Omental fat pad (tissue), 4 donors: ENCODE results near the gene DCUN1D3. TPM values are rescaled to one million over a fixed set of nuclear protein-coding genes. Genes with fewer than 3 reads are reported as not detected.
A peak's percentile ranks its signal among the peaks of the same experiment; 100 is the strongest.
"Not testable (repeated sequence)": the region's sequence is repeated elsewhere in the genome, so short reads cannot be mapped to it uniquely, and the experiment has no call there.

Experiments
- ATAC-seq: fragments of 150-250 bp; one replicate; pipeline ENCODE4 v1.9.1; 2016; ENCODE audit warnings: mild to moderate bottlenecking, moderate library complexity; ENCODE audit not compliant: low FRiP score
- DNase-seq: peaks from one replicate; pipeline ENCODE4 v3.0.0-alpha.2; 2019; ENCODE audit warnings: low spot score
- CTCF ChIP-seq, 3 donors: fragments of 450-650 bp; IDR thresholded peaks; one replicate each; pipeline ENCODE4 v1.5.1; 2016 to 2017; ENCODE audit warnings: antibody characterized with exemption in 3 of 3, mild to moderate bottlenecking in 3 of 3, moderate library complexity in 2 of 3
- total RNA-seq, 4 donors: library from RNA; depleted of rRNA; stranded (reverse); fragments of >200 nt; gene quantifications; one replicate each; pipeline ENCODE4 v1.1.0, GENCODE V29; 2016

DCUN1D3 gene
- total RNA-seq, 4 donors from 2014 or later: 37.4 to 103 (median 79.9) TPM

DNA sequence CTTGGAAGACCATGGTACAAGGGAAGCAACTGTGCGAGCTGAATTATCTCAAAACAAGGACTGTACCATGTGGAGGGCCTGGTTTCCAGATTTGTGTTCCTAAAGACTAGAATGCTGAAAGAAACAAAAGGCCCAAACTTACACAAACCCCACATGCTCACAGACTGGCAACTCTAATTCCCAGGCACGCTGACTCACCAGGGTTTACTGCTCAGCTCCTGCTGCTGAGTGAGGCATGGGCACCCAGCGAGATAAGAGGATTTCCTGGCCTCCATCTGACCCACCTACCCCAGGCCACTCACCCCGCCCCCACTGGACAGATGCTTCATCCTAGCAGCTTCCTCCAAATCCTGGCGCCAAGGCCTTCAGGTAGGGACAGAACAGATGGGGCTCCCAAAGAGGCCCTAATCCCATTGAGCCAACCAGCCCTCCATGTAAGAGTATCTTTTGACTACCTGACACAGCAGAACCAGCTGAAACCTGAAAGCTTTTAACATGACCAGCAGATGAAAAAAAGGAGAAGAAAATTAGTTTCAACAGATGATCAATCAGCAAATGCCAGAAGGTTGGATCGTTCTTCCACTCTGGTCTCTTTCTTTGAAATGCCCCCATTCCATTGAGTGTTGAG, 33.9 kb downstream of the DCUN1D3 start:
- peak; percentile 89 for ATAC-seq

DNA sequence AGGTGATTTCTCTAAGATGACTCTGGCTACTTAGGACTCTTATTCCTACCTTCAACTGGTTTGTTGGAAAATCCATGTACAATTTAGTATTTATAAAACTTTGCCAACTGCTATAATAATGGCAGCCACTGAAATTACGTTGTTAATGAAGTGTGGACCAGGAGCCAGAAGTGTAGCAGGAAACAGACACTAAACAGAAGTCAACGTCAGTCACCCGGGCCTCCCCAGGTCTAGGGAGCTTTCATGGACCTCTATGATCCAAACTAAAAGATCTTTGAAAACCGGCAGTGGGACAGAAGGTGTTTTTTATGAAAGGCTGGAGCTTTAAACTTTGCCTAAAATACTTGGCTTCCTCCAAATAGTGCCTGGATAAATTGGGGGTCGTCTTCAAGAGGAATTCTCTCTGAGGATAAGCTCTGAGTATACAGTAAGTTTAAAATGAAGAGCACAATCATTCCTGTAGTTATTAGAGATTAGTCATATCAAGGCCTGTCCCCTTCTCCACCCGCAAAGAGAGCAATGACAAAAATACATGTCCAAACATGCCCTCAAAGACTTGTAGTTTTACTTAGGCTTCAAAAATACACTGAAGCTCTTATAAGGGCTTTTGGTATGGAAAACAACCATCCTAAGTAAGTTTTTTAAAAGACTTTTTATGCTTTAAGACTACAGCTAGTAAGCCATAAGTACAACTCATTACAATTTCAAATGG, 34.6 kb downstream of the DCUN1D3 start:
- TF ChIP-seq CTCF (IDR thresholded peaks at IDR 0.05): no peak
- ATAC-seq (no peak), DNase-seq (no peak)

More for the DNA sequence above, 33.9 kb downstream of the DCUN1D3 start:
- DNase-seq: peak; percentile 48
- TF ChIP-seq CTCF (IDR thresholded peaks at IDR 0.05): no peak

- not testable (repeated sequence) for ATAC-seq, DNase-seq
Observed at GRCh38 chr16:20864376-20864775, 35.8 kb downstream of the DCUN1D3 start.

DNA sequence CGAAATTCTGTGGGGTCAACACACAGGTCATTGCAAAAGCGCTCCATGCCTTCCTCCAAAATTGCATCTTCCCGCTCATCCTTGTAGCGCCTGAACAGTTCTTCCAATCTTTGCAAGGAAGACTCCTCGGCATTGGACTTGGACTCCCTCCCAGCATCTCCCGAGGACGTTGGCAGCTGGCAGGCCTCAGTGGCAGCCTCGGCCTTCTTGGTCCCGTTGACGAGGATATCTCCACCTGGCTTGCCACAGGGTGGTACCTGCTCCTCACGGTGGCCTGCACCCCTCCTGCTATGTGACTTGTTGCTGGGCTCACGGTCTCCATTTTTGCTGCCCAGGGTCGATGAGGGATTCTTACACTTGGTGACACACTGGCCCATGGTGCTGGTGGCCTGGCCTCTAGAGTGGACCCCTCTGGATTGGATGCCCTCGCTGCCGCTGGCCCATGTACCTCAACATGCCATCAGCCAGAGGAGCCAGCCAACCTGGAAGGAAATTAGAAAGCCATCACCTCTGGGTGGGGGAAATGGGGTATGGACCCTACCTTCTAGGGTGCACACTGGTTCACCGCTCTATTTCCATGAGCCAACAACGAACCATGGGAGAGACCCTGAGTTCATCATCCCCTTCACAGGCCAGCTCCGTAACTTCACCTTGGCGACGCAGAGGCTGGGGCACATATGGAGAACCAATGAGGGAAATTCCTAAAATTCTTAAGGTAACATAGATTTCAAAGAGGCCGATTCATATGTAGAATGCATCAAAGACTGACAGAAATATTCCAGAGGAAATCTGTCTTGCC, 37.8 kb downstream of the DCUN1D3 start:
- ATAC-seq (no peak), DNase-seq (no peak)
- no peak for TF ChIP-seq CTCF (IDR thresholded peaks at IDR 0.05)

DNA sequence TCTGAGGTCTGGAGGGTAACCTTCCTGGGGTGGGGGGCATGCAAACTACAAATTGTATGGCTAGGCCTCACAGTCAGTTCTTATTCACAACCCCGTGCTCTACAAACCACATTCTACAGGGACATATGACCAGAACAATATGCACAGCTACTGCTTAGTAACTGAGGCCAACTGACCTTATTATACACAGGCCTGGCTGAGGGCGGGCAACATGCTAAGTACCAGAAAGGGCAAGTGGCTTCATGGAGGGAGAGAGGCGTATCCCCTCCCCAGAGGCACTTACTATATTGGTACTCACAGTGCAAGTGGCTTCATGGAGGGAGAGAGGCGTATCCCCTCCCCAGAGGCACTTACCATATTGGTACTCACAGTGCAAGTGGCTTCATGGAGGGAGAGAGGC, 39.2 kb downstream of the DCUN1D3 start:
- ATAC-seq, DNase-seq: not testable (repeated sequence)

DNA sequence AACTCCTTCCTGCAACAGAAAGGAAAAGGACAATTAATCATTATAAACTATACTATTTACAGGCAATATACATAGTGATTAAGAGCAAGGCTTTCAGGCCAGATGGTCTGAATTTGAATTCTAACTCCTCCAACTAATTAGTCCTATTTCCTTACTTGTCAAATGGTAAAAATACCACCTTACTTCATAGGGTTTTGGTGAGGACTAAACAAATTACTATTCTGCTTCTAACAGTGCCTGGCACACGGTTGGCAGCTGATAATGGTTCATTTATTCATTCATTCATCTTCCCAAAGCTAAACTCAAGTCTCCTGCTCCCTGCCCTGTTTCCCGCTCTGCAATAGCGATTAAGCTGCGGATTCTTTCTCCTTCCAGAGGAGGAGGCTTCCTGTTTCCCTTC, 39.8 kb downstream of the DCUN1D3 start:
- no peak for DNase-seq
- no peak for TF ChIP-seq CTCF (IDR thresholded peaks at IDR 0.05)
- no peak for ATAC-seq

DNA sequence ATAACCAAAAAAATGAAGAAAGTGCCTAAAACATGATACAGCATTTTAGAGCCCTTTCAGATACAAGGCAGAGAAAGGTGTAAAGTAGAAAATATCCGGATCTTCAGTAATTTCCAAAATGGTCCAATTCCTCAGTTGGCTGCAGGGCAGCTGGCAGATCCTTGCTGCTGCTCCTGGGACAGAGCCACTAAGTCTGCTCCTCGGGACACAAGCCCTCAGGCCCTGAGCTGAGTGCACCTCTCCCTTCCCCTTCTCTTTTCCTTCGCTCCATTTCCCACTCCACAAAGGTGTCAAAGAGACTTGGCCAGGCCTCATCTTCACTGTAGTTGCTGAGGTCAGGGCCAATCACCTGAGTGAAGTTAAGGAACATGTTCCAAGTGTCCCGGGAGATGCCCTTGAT, 40.5 kb downstream of the DCUN1D3 start:
- TF ChIP-seq CTCF (IDR thresholded peaks at IDR 0.05): no peak
- ATAC-seq (no peak), DNase-seq (no peak)
